ENCODE data around the gene SLC6A9. TPM values are rescaled to one million over a fixed set of nuclear protein-coding genes. Genes with fewer than 3 reads are reported as not detected.

Gene SLC6A9
- total RNA-seq, 4 donors from 2014 or later: 0.16 to 0.63 (median 0.29) TPM; not detected in 1

DNA sequence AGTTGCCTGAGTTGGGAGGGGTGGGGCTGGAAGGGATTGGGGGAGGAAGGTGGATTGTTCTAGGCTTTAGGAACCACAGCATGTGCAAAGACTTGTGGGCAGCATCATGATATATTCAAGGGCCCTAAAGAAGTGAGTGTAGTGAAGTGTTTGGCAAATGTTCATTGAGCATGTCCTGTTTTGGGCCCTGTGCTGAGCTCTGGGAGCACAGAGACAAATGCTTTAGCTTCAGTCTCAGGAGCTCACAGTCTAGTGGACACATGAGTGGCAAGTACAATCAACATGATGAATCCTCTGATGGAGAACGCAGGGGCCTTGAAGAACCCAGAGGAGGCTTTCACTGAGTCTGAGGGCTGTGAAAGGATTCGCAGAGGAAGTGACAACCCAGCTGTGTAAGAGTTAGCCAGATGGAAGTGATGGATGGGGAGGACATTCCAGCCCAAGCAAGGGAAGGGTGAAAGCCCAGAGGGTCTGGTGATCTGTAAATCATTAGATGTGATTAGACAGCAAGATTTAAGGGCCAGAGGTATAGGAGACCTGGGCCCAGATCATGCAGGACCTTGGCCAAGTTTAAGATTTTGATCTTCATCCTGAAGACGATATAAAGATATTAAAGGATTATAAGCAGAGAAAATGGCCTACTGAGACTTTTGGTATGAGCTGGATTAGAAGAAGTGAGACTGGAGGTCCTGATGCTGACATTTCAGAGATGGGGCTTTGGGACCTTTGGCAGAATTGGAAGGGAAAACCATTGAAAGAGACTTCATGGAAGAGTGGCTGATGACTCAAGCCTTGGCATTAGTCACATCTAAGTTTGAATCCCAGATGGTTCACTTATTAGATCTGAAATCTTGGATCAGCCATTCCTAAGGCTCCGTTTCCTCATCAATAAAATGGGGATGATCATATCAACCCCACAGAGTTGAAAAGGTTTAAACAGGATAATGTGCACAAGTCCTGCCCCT is 80.0 kb downstream of the SLC6A9 start:
- Histone ChIP-seq H3K4me1 (peaks cover 80 to 84% of the 10 kb centered on the region in 2 donors), H3K27me3 (no peaks in the 10 kb centered on the region), H3K4me3 (no peak overlapping the region), H3K27ac (peak overlapping the region; percentile 90 to 97 (median 94)), H3K36me3 (peaks cover 0 to 16% of the 10 kb centered on the region in 2 donors), H3K9me3 (no peaks in the 10 kb centered on the region)
- TF ChIP-seq CTCF (IDR thresholded peaks at IDR 0.05 in 4 of 5, conservative IDR thresholded peaks at IDR 0.05 in 1 of 5): no peak
- TF ChIP-seq POLR2A (IDR thresholded peaks at IDR 0.05): no peak
- ATAC-seq (no peak), DNase-seq (no peak)
- intact Hi-C loops (cut with DNase I; ENCODE audit: low total_unique reads): loop anchor here (5.0 kb wide), 1 partner anchor 826 kb away; the partner anchor contains the start of gene RPS8
- in situ Hi-C loops (cut with MboI; ENCODE audit: low sequenced_read_pairs in 4 of 4): no loop called here

- ATAC-seq (no peak), DNase-seq (no peak)
- peaks cover 82 to 86% of the 10 kb centered on the region in 2 donors for H3K4me1 ChIP-seq
- peaks cover 0 to 12% of the 10 kb centered on the region in 2 donors for H3K36me3 ChIP-seq
- no peaks in the 10 kb centered on the region for H3K27me3 ChIP-seq
- intact Hi-C loops (cut with DNase I; ENCODE audit: low total_unique reads) (loop anchor here (5.0 kb wide), 3 partner anchors 87 to 828 kb away; partner anchors contain the start of genes RPS8 and ST3GAL3), in situ Hi-C loops (cut with MboI; ENCODE audit: low sequenced_read_pairs in 4 of 4) (loop anchor here in 2 of 4 donors (25.0 kb wide), 1 partner anchor 412 kb away; the partner anchor contains the start of gene PTPRF (in 2 of the 2))
- TF ChIP-seq CTCF (IDR thresholded peaks at IDR 0.05 in 4 of 5, conservative IDR thresholded peaks at IDR 0.05 in 1 of 5): no peak
- TF ChIP-seq POLR2A (IDR thresholded peaks at IDR 0.05): no peak
- peak overlapping the region; percentile 90 to 97 (median 94) for H3K27ac ChIP-seq
- H3K4me3 ChIP-seq: no peak overlapping the region
- H3K9me3 ChIP-seq: no peaks in the 10 kb centered on the region
Observed at GRCh38 chr1:43949678-43950077, 81.6 kb downstream of the SLC6A9 start.

DNA sequence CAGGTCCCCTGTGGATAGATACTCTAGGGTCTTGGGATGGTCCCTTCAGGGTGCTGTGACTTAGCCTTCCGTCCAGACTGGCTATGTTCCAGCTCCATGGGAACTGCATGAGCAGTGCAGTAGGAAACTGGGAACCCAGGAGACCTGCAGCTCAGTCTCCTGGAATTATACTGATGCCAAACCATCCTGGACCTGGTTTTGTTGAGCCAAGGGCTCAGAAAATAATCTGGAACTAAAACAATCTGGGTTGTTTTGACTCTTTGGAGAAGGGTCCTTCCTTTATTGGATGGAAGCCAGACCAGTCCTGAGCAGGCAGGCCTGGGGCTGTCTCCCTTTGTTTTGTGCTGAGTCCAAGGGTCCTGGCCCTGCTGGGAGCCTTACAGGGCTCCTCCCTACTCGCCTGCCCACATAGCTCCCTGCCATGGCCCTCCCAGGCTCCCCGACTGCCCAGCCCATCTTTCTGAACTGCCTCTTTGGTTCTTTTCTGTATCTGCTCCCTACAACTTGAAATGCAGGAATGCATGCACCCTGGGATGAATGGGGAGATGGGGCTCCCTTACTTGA is 83.3 kb downstream of the SLC6A9 start:
- in situ Hi-C loops (cut with MboI; ENCODE audit: low sequenced_read_pairs in 4 of 4): loop anchor here in 2 of 4 donors (25.0 kb wide), 1 partner anchor 411 kb away; the partner anchor contains the start of gene PTPRF (in 2 of the 2)
- peaks cover 67 to 70% of the 10 kb centered on the region in 2 donors for H3K4me1 ChIP-seq
- no peak for DNase-seq

More for the DNA sequence above, 83.3 kb downstream of the SLC6A9 start:
- Histone ChIP-seq H3K4me3 (peak overlapping the region; percentile 73 to 85 (median 80)), H3K27ac (peak overlapping the region; percentile 90 to 97 (median 94)), H3K27me3 (no peaks in the 10 kb centered on the region), H3K36me3 (peaks cover 0 to 12% of the 10 kb centered on the region in 2 donors), H3K9me3 (no peaks in the 10 kb centered on the region)
- TF ChIP-seq POLR2A (IDR thresholded peaks at IDR 0.05): no peak
- TF ChIP-seq CTCF (IDR thresholded peaks at IDR 0.05 in 4 of 5, conservative IDR thresholded peaks at IDR 0.05 in 1 of 5): no peak
- intact Hi-C loops (cut with DNase I; ENCODE audit: low total_unique reads): loop anchor here (2.0 to 5.0 kb wide), 4 partner anchors 67 to 241 kb away; partner anchors contain the start of gene ST3GAL3
- no peak for ATAC-seq

Measured in gastrocnemius medialis (tissue), 4 donors.